ENCODE data around the gene RAMACL.
"Not testable (repeated sequence)": the region's sequence is repeated elsewhere in the genome, so short reads cannot be mapped to it uniquely, and the experiment has no call there.

The RAMACL gene

GRCh38 chr6:166552600-166552999 is 33.9 kb downstream of the RAMACL start:
- no peak for DNase-seq

- DNase-seq, result no peak
These were observed 34.6 kb downstream of the RAMACL start for GRCh38 chr6:166551754-166552495.

- no peak for DNase-seq
These were observed 39.8 kb downstream of the RAMACL start for GRCh38 chr6:166546653-166547052.

GRCh38 chr6:166545156-166546034 is 41.1 kb downstream of the RAMACL start:
- no peak for DNase-seq

- DNase-seq, result no peak
These were observed 42.2 kb downstream of the RAMACL start for GRCh38 chr6:166544296-166544605.

- DNase-seq, result no peak
These were observed 42.7 kb downstream of the RAMACL start for GRCh38 chr6:166543603-166544295.

GRCh38 chr6:166542580-166542912 is 43.9 kb downstream of the RAMACL start:
- no peak for DNase-seq

- DNase-seq, result no peak
These were observed 44.5 kb downstream of the RAMACL start for GRCh38 chr6:166541876-166542579.

GRCh38 chr6:166541366-166541765 is 45.1 kb downstream of the RAMACL start:
- peak; percentile 15 for DNase-seq

GRCh38 chr6:166540631-166541331 is 45.7 kb downstream of the RAMACL start:
- DNase-seq, result peak; percentile 72

- no peak for DNase-seq
These were observed 46.9 kb downstream of the RAMACL start for GRCh38 chr6:166539543-166539942.

GRCh38 chr6:166539011-166539385 is 47.5 kb downstream of the RAMACL start:
- DNase-seq, result not testable (repeated sequence)

- no peak for DNase-seq
These were observed 48.0 kb downstream of the RAMACL start for GRCh38 chr6:166538297-166539010.

GRCh38 chr6:166534658-166535406 is 51.6 kb downstream of the RAMACL start:
- DNase-seq, result no peak

GRCh38 chr6:166533205-166533824 is 53.2 kb downstream of the RAMACL start:
- no peak for DNase-seq
